Renal cortex interstitium (tissue), 15 donors: ENCODE results near the gene EPG5. TPM values are rescaled to one million over a fixed set of nuclear protein-coding genes. Genes with fewer than 3 reads are reported as not detected.
"Not testable (repeated sequence)": the region's sequence is repeated elsewhere in the genome, so short reads cannot be mapped to it uniquely, and the experiment has no call there.

Source experiments
- DNase-seq, 11 donors: peaks; one replicate each; pipeline ENCODE4 v3.0.0-alpha.2; 2013; ENCODE audit warnings: low read depth in 9 of 11, low spot score in 4 of 11; ENCODE audit errors: extremely low read depth in 1 of 11
- long read RNA-seq, 16 experiments: transcript quantifications; one replicate each; lab custom pipeline, GENCODE V29; 2026
- polyA plus RNA-seq, 3 donors: library from polyadenylated mRNA; unstranded; fragments of 120-200 nt; gene quantifications; one replicate each; pipeline ENCODE4 v1.2.1, GENCODE V29; 2013; ENCODE audit not compliant: insufficient read length in 3 of 3

The EPG5 gene, protein sequence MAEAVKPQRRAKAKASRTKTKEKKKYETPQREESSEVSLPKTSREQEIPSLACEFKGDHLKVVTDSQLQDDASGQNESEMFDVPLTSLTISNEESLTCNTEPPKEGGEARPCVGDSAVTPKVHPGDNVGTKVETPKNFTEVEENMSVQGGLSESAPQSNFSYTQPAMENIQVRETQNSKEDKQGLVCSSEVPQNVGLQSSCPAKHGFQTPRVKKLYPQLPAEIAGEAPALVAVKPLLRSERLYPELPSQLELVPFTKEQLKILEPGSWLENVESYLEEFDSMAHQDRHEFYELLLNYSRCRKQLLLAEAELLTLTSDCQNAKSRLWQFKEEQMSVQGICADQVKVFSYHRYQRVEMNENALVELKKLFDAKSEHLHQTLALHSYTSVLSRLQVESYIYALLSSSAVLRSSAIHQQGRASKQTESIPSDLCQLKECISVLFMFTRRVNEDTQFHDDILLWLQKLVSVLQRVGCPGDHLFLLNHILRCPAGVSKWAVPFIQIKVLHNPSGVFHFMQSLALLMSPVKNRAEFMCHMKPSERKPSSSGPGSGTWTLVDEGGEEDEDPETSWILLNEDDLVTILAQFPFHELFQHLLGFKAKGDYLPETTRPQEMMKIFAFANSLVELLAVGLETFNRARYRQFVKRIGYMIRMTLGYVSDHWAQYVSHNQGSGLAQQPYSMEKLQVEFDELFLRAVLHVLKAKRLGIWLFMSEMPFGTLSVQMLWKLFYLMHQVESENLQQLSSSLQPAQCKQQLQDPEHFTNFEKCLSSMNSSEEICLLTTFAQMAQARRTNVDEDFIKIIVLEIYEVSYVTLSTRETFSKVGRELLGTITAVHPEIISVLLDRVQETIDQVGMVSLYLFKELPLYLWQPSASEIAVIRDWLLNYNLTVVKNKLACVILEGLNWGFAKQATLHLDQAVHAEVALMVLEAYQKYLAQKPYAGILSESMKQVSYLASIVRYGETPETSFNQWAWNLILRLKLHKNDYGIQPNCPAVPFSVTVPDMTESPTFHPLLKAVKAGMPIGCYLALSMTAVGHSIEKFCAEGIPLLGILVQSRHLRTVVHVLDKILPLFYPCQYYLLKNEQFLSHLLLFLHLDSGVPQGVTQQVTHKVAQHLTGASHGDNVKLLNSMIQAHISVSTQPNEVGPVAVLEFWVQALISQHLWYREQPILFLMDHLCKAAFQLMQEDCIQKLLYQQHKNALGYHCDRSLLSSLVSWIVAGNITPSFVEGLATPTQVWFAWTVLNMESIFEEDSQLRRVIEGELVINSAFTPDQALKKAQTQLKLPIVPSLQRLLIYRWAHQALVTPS (N-terminal part only)
- 10 to 100 TPM; 17.7 to 30.8 (median 24.0) TPM for polyA plus RNA-seq
- long read RNA-seq, donor 1, result 0 reads
- long read RNA-seq, donor 2, result 0 reads
- long read RNA-seq, donor 3, result 0 reads
- long read RNA-seq, donor 4, partial matches to known transcripts, result 10 of 10 reads
- long read RNA-seq, donor 4, other reads (novel, unspliced or antisense), result 0 of 10 reads
- long read RNA-seq, donor 5, result 0 reads
- long read RNA-seq, donor 6, result 0 reads
- long read RNA-seq, donor 7, result 0 reads
- long read RNA-seq, donor 8, result 0 reads
- long read RNA-seq, donor 9, result 0 reads
- long read RNA-seq, donor 10, result 0 reads
- long read RNA-seq, donor 11, result 0 reads
- long read RNA-seq, donor 12, result 0 reads
- long read RNA-seq, donor 13, result 0 reads
- long read RNA-seq, donor 14, result 0 reads
- long read RNA-seq, donor 15, result 0 reads
- long read RNA-seq, donor 16, partial matches to known transcripts, result 0 of 2 reads
- long read RNA-seq, donor 16, other reads (novel, unspliced or antisense), result 0 of 2 reads

- peak; percentile 81 to 97 (median 93) for DNase-seq
Observed at GRCh38 chr18:45967007-45967706, at the start of gene EPG5. Gene EPG5 (minus strand): TSS chr18:45967329. CDS start chr18:45967239, 90 bp downstream.

- DNase-seq, result no peak
Observed at GRCh38 chr18:46013484-46014189, 46.5 kb upstream of the EPG5 start.

- no peak for DNase-seq
Observed at GRCh38 chr18:46010676-46011075, 43.5 kb upstream of the EPG5 start.

DNA sequence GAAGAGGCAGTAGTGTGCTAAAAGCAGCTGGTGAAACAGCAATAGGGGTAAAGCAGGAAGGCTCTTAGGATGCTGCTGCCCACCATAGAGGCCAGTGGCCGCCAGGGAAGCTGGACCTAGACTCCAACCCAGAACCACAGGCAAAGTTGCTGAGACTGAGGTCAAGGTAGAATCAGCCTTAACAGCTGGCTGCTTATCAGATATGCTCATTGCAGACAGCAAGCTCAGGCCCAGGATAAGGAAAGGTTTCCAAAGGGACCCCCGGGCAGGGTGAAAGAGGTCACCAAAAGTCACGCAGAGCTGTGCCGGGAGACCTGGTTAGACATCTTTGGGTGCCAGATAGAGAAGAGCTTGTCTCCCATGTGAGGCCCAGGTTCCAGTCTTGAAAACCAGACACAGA, 42.9 kb upstream of the EPG5 start:
- no peak for DNase-seq

DNA sequence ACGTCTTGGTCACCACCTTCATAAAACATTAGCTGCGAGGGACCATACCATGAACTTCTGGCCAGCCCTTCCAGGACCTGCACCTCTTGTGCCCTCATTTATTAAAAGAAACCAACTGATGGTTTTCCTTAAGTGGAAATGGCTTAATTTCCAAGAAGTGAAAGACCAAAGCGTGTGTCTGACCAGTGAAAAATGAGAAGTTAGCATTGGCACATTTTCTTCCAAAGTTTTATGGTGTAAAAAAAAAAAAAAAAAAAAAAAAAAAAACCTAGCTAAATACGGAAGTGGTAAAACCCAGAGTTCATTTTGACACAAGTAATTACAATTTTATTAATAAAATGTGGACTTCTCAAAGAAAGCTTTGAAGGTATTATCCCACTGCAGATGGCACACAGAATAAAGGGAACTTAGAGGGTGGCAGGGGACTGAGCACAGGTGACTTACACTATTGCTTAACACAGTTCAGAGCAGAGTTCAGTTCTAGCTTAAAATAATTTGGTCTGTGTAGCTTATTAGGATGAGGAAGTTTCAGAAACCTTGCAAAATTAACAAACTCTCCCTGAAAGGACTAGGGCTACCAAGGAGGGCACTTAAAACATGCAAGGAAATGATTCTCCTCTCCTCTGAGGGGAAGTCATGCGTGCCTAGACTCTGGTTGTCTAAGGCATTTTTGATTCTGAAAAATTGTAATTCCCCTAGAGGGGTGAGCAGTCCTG, 42.2 kb upstream of the EPG5 start:
- DNase-seq, result no peak

DNA sequence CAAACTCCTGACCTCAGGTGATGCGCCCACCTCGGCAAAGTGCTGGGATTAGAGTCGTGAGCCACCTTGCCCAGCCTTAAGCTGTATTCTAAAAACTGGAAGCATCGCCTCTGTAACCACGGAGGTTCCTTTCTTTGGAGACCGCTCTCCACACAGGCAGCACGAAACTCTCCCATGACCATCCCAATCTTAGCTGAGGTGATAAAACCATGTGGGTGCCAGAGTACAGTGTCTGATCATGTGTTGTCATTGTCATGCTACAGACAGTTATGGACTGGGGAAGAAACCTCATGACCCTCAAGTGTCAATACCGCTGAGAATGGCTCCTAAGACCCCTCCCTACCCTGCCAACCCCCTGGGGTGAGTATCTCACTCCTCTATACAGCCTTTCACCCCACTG, 41.4 kb upstream of the EPG5 start:
- DNase-seq, result no peak

DNA sequence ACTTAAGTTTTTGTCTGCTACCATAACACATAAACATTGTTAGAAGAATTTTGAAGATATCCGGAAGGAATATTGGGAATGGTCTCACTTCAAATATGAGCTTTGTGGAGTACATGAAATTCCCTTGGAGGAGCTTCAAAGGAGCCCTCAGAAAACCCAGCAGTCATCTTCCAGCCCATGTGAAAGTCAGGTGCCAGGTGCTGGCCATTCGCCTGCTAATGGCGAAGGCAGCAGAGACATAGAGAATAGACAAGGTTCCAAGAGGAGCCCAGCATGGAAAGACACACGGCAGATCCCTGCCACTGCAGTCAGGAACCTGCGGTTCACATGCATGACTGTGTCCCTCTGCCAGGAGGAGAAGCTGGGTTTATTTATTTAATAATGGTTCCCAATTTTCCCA, 40.0 kb upstream of the EPG5 start:
- no peak for DNase-seq

DNA sequence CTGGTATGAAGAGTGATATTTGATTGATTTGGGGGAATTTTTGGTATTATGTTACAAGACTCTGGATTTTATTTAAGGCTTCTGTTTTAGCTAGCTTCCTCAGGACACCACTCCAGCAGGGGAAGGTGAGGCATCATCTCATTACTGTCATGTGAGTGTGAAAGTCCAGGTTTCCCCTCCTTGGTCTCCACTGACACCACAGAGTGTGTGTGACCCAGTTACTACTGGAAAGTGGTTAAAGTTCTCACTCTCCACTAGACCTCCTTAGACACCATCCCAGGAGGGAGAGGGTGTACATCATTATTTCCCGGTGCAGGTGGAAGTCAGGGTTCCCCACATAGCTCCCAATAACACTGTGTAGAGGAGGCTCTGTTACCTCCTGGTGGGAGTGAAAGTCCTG, 35.8 kb upstream of the EPG5 start:
- DNase-seq, result no peak

DNA sequence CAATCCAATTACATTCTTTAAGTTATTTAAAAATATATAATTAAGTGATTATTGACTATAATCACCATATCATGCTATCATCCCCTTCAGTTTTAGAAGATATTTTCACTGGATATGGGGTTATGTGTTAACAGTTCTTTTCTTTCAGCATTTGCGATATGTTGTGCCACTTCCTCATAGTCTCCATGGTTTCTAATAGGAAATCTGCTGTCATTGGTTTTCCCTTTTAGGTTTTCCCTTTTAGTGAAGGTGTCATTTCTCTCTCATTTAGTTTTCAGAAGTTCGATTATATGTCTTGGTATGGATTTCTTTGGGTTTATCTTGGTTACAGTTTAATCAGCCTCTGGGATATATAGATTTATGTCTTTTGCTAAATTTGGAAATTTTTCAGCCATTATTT, 34.8 kb upstream of the EPG5 start:
- no peak for DNase-seq

- no peak for DNase-seq
Observed at GRCh38 chr18:46001074-46001473, 33.9 kb upstream of the EPG5 start.

- no peak for DNase-seq
Observed at GRCh38 chr18:45999536-45999935, 32.4 kb upstream of the EPG5 start.

GRCh38 chr18:45998244-45998643, 31.1 kb upstream of the EPG5 start:
- DNase-seq, result no peak

- DNase-seq, result no peak
Observed at GRCh38 chr18:45997700-45998151, 30.6 kb upstream of the EPG5 start.

- DNase-seq, result no peak
Observed at GRCh38 chr18:45995461-45995860, 28.3 kb upstream of the EPG5 start.

GRCh38 chr18:45993438-45993837, 26.3 kb upstream of the EPG5 start:
- DNase-seq, result no peak

DNA sequence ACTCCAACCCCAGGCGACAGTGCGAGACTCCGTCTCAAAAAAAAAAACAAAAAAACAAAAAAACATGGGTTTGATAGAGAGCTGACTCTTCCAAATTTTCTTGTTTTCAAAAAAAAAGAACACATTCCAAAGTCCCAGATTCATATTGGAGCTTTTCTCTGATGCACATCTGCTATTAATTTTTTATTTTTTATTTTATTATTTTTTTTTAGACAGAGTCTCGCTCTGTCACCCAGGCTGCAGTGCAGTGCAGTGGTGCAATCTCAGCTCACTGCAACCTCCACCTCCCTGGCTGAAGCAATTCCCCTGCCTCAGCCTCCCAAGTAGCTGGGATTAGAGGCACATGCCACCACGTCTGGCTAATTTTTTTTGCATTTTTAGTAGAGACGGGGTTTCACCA, 25.4 kb upstream of the EPG5 start:
- DNase-seq, result not testable (repeated sequence)

DNA sequence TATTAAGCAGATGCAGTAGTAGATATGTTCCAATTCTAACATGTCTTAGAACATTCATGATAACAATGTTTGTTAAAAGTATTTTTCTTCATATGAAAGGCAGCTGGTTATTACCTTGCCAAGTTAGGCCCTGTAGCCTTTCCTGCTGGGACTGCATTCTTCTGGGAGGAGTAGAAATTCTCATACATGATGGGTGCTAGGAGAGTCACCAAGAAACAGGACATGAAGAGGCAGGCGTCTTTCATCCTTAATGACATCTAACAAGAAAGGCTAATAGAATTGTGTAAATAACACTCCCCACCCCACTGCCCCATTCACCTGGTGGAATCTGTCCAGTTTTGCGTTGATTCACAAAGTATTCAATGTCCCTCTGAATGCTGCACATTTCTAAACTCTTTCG, 24.7 kb upstream of the EPG5 start:
- DNase-seq, result no peak
